Stimulated activated CD8-positive, alpha-beta memory T cell treated with anti-CD3 and anti-CD28 coated beads, Interleukin-15, amount 100 ng/mL, for 48 hours (primary cell): ENCODE data around the gene TBX4.

Experiments used
- DNase-seq, 2 donors: peaks; one replicate each; pipeline ENCODE4 v3.0.0-alpha.2; 2020; ENCODE audit warnings: low read depth in 2 of 2

The TBX4 gene

DNA sequence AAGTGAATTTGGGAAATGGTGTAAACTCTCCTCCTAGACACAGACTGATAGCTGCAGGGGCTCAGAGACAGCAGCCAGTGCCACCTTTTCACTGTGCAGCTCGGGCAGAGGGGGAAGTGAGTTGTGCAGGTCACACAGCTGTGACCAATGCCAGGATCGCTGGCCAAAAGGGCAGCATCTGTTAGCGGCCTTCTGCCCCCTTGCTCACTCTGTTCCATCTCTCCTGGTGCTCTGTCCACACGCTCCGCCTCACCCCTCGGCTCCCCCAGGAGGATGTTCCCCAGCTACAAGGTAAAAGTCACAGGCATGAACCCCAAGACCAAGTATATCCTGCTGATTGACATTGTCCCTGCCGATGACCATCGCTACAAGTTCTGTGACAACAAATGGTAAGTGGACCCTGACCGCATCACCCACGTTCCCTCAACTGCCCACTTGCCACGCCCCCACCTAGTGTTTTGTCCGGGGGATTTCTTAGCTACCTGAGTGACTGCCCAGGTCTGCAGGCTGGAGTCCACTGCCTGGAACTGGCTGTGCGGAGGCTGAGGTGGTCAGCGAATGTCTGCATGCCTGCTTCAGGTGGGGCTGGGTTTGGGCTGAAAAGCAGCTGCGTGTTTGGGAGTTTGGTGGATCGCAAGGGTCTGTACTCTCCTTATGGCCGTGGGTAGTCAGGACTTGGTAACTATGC, 13.5 kb downstream of the TBX4 start:
- DNase-seq = no peak

DNA sequence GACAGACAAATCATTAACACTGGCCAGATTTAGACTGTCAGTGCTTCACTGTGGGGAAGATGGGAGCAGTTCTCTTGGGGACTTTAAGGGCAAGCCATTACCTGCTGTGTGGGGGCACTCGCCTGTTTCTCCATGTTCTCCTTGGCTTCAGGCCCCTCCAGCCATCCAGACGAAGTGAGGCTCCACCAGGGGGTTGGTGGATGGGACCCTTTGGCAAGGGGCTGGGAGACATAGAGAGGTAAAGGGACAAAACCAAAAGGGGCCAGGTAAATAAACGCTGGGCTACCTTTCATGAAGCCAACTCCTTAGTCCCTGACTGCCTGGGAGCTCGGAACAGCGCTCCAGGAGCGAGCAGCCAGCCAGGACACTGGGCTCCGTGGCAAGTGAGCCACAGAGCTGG, 14.0 kb downstream of the TBX4 start:
- DNase-seq = no peak

DNA sequence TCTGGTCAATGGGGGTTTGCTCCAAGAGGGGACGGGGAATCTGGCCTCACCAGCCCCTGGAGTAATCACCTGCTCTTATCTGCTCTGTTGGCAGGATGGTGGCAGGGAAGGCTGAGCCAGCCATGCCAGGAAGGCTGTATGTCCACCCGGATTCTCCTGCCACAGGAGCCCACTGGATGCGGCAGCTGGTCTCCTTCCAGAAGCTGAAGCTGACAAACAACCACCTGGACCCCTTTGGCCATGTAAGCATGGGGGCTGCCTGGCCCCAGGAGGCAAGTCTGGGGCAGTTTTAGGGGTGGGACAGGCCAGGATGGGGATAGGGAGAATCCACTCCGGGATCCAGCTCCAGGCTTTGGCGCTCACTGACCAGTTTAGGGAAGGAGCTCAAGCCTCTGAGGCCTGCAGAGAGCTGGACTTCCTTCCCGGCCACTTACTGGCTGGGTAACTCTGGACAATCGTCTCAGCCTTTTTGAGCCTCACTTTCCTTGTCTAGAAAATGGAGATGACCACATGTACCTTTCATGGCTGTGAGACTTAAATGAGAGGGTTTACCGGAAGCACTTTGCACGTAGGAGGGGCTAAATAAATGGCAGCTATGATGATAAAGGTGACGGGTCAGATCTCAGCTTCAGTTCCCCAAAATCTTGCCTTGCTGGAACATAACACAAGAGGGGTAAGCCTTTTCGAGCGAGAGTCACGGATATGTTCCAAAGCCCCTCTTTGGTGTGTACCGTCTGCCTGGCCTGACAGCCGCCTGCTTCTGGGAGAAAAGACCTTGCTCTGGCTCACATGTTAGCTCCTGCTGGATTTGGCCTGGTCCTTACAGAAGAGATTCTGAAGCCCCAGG, 15.4 kb downstream of the TBX4 start:
- no peak for DNase-seq

DNA sequence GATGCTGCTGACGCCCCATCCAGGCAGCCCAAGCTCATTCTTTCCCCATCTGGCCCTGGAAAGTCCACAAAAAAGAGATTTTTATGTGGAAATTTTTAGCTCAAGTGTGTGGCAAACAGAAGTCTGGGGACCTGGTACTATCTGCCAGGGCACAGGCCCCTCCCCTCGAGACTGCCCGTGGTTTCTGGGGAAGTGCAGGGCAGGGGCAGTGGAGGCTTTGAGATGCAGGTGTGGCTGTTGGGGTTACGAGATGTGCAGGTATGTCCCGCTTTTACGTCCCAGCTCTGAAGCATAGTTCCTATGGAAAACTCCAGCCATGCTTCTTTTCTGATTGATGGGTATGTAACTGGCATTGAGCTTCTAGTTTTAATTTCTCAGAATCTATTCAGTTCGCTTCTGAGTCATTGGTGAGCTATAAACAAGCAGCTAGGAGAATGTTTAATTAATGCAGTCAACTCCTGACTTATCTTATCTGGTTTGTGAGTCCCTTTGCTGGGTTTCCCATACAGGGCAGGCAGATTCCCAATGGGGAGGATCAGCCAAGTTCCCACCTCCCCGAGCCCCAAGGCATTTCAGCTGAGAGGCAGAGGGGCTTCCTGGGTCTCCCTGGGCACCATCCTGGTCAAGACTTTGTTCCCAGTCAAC, 16.2 kb downstream of the TBX4 start:
- DNase-seq = no peak

DNA sequence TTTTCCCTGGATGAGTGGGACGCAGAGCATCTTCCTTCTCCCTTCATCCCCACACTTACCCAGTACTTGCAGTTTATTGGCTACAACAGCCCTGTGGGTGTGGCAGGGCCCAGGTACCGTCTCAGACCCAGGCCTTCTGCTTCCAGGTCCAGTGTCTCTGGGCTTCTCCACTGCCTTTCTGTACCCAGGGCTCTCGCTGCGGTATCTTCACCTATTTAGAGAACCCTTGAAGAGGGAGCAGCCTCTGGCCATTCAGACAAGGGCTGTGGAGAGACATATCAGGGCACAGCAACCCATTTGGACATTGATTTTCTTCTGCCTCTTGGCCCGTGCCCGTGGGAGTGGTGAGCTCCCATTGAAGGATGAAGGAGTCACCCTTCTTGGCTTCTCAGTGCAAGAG, 17.3 kb downstream of the TBX4 start:
- no peak for DNase-seq

DNA sequence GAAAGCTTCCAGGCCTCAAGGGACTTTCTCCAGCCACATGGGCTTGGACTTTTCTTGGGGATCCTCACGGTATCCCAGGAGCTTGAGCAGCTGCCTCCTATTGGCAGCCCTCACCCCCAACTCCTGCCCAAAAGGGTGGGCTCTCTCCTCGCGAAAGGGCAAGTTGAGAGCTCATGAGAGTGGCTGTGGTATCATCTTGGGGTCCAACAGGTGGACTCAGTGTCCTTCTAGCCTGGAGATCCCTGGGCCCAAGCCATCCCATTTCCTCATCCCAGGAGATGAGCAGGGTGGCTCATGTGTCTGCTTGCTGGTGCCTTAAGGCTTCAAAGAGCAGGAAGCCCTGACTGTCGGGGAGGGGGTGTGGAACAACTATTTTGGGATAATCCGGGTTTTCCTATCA, 17.7 kb downstream of the TBX4 start:
- no peak for DNase-seq

DNA sequence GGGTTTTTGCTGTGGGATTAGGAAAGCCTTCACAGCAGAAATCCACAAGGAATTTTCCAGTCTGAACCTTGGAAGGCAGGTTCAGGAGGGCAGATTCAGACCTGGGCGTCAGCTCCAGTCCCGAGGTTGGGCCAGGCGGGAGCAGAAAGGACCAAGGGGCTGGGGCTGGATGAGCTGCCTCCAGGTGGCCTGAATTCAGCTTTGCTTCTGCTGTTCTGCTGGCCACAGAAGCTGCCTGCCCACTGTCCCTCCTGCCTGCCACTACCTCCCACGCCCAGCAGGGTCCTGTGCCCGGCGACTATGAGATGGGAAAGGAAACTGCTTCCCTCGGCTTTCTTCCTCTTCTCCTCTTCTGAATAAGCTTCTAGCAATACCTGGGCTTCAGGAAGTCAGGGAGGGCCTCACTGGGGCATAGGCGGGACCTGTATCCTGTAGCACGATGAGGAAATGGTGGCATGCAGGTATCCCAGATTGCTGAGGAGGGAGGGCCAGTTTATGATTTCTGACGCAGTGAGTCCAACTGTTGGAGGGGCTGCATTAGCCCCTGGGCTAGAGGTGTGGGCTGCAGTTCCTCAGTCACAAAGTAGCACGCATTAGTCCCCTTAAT, 18.4 kb downstream of the TBX4 start:
- no peak for DNase-seq

DNA sequence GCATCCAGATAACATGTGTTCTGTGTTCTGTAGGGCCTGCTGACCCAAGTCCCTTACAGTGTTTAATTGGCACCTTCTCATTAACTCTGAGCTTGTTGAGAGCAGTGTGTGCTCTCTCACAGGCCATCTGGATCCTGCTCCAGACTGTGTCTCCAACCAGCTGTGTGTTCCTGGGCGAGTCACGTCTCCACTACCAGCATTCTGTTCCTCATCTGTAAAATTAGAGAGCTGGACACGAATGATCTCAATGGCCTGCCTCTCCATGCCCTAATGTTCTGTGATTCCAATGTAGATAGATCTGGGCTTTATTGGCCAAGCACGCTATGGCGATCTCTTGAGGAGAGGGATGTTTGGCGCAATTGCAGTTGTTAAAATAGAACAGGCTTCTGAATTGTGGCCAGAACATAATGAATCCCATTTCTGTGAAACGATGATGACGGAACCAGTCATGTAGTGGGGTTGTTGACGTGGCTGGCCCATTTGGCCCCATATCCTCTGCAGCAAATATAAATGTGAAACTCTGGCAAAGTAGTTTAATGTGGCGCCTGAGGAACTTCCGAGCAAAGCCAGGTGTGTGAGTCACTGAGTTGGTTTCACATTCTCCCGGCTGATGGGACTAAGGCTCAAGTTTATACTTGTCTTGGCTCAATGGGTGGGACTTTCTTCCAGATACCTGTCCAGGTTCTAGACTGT, 22.2 kb downstream of the TBX4 start:
- DNase-seq = no peak

DNA sequence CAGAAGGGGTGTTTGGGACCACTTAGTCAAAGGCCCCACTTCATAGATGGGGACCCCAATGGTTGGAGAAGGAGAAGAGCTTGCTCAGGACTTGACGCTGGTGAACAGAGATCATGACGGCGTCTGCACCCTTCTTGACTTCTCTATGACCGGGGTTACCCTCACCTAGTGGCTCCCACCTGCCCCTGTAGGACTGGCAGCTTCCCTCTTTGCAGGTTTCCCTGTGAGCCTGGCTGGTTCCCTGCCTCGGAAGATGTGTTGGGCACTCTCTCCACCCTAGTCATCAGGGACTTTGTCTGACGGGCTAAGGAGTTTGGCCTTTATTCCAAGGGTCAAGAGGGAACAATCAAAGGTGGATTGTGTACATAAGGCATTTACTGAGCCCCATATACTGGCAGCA, 22.7 kb downstream of the TBX4 start:
- no peak for DNase-seq

DNA sequence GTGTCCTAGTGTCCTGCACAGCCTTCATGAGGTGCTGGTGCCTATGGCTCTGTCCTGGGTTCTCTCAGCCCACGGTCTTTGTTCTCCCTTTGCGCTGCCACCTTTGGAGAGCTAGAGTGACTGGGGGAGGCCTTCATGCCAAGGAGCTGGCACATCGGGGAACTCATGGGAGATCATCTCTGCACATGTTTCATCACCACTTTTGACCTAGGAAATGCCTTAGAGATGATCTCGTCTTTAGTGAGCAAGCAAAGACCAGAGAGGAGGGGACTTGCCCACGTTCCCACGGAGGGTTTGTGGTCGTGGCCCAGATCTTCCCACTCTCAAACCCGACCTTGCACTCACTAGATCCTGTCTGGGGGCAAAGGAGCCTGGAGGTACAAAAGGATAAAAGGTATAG, 23.5 kb downstream of the TBX4 start:
- DNase-seq = no peak

DNA sequence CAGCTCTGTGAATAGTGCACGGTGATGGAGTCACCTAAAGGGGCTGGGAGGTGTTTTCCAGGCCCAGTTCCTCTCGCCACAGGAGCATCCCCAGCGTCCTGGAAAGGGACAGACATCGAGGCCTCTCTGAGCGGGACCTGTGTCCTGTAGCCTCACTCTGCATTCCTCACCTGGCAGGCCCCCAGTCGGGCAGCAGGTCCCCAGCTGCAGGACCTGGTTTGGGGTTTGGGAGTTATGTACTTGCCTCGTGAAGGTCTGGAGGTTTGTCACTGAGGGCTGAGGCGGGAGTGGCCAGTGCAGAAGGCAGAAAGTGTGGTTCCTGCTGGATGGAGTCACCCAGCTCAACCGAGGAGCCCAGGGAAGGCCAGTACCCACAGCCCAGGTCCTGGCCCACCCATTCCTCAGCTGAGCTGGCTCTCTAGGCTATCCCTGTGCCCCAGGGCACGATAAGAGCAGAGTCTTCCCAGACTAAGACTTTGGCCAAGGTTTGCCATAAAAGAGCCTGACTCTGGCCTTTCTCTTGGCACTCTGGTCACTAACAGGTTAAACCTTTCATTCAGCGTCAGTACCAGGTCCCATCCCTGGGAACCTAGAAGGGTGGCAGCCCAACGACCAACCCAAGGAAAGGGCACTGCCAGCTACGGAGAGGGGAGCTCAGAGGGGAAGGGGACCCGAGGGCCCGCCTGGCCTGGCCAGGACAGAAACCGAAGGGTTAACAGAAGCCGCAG, 24.4 kb downstream of the TBX4 start:
- no peak for DNase-seq

DNA sequence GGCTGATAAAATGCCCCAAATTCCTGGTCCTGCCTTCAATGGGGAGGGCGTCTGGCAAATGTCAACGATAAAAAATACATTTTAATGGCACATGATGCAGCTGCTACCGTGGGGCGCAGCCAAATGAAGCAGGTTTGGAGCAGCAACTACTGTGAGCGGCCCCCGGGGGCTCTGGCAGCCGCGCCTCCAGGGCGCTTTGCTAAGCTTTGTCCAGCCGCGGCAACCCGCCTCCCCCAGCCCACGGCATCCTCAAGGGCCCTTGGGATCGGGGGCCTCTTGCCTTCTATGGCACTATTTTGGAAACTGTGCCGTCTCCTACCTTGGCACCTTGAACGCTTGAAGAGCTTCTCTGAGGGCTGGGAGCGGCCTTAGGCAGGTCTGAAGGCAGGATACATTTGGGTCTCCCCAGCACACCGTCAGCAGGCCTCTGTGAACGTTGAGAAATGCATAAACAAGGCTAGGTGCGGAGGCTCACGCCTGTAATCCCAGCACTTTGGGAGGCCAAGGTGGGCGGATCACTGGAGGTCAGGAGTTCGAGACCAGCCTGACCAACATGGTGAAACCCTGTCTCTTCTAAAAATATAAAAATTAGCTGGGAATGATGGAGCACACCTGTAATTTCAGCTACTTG, 25.1 kb downstream of the TBX4 start:
- DNase-seq = no peak

DNA sequence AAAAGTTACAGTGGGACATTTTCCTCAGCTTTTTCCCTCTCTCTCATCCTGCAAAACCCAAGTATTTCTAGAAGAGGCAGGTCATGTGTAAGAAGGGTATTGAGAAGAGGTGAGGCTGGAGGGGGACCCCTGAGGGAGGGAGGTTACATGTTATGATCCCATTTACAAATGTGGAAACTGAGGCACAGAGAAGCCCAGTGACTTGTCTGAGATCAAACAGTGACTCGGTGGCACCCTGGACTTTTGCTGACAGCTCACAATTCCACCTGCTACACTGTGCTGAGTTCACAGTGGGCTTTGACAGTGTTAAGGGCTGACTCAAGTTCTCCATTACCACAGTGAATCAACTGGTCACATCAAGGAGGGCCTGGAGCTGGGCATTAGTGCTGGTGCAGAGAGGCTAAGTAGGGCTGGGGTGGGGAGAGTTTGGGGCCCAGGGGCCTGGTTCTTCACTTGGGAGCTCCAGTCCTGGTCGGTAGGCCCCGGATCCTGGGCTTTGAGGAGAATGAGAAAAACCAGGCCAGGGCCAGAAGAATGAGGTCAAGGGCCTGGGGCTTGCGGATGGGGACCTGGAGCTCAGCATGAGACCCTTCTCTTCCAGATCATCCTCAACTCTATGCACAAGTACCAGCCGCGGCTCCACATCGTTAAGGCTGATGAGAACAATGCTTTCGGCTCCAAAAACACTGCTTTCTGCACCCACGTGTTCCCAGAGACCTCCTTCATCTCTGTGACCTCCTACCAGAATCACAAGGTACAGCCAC, 26.0 kb downstream of the TBX4 start:
- DNase-seq = no peak

DNA sequence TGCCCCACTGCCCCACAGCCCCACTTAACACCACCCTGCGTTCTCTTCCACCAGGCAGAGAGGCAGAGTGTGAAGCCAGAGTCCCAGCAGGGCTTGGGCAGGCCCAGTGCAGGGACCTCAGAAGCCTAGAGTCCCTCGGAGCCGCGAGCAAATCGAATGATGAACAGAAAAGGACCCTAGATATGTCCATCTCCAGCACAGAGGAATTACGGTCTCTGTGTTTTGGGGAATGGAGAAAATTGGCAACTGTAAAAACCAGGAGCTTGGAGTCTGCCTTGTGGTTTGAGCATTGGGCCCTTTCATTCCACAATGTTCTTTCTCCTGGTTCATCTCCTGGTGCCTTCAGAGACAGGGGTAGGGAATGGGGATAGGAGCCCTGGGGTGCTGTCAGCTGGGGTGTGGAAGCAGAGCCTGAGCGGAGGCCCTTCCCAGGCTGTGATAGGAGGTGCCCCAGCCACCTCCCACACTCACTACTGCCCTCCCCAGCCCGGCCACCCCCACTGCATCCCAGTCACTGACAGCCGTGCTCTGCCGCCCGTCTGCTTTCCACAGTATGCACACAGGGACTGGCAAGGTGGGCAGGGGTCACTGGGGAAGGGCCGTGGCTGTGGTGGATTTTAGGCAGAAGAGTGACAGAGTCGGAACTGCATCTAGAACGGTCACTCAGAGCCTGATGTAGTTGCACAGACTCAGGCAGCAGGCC, 26.7 kb downstream of the TBX4 start:
- DNase-seq = no peak

DNA sequence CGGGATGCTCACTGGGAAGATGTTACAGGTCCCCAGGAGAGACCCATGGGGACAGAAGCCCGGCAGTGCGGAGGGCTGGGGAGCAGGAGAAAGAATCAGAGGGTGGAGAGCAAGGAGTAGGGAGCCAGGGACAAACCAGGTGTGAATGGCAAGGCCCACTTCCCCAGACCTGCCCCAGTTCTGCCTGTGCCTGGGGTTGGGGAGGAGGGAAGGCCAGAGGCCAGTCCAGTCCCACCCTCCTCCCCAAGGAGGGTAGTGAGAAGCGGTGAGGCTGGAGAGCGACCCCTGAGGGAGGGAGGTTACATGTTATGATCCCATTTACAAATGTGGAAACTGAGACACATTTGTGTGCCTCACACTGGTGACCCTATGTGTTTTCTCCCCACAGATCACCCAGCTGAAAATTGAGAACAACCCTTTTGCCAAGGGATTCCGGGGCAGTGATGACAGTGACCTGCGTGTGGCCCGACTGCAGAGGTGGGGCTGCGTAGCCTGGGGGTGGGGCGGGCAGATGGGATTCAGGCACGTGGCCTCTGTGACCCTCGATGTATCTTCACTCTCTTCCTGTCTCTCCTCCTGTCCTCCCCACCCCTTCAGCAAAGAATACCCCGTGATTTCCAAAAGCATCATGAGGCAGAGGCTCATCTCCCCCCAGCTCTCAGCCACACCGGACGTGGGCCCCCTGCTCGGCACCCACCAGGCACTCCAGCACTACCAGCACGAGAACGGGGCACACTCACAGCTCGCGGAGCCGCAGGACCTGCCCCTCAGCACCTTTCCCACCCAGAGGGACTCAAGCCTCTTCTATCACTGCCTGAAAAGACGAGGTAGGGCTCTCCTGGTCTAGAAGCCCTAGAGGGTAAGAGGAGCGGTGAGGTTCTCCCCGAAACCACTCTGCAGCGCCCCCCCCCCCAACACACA, 27.5 kb downstream of the TBX4 start:
- no peak for DNase-seq

DNA sequence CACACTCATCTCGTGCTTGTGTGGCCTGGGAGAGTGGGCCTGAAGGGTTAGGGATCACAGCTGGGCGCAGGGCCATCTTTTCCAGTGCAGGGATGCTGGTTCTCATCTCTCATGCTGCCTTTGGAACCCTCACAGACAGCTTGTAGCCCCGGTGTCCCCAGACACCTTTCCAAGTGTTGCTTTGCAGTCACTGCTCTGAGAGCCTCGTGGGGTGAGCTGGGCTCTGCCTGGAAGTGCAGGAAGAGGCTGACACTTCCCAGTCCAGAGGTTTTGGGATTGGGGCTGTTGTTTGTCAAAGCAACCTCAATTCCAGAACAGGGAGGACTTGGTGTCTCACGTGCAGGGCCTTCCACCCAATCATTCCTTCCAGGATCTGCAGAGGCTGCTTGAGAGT, 28.2 kb downstream of the TBX4 start:
- DNase-seq = no peak

DNA sequence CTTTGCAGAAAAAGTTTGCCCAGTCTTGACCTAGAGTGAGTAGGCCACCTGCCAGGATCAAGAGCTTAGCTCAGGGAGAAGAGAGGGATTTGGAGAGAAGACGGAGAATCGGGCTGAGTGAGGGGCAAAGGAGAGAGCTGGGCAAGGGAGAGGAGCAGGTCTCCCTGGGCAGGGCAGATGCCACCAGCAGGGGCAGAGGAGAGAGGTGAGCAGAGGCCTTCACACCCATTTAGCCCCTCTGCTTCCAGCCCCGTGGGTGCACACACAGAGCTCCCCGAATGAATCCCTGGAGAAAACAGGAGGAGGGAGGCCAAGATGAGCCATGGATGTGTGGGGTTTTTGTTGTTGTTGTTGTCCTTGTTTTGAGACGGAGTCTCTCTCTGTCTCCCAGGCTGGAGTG, 29.2 kb downstream of the TBX4 start:
- DNase-seq = no peak

DNA sequence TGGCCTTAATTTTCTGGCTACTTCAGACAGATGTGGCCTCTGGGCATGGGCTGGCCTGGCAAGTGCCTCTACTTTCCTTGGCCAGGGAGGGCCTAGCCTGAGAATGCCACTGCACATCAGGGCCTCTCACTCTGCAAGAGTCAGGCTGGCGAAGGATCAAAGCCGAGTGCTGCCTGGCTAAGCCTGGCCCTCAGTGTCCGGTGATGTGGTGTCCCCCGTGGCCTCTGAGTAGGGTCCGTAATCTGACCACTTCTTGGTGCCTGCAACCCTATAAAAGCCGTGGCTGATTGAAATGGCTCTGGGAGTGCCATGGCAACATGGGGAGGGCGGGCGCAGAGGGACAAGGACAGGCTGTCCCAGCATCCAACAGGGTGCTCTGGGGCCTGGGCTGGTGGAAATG, 30.2 kb downstream of the TBX4 start:
- no peak for DNase-seq
